HepG2 (cell line): ENCODE results near the gene FRS2. TPM values are rescaled to one million over a fixed set of nuclear protein-coding genes. Genes with fewer than 3 reads are reported as not detected.

ENCODE experiments used
- ATAC-seq: fragments of 200-7000 bp; cut with Tn5 transposase; 3 replicates; pipeline ENCODE4 v1.9.1; 2020; ENCODE audit warnings: mild to moderate bottlenecking, moderate library complexity
- BruUV-seq: library from RNA; stranded (reverse); fragments of 400-500 nt; replicated peaks from 2 replicates; lab custom pipeline; 2021; lab: Mats Ljungman, UMichigan
- CTCF ChIA-PET: fragments of 300-600 bp; formaldehyde crosslinking; extraction: SDS; loops from one replicate; lab custom pipeline; 2021; ENCODE audit warnings: low total read pairs, inconsistent platforms, low intra/inter-chr PET ratio; lab: Yijun Ruan, JAX
- POLR2A ChIA-PET: fragments of 350-600 bp; sonication (Branson Sonifier 250); formaldehyde crosslinking; loops from one replicate; lab custom pipeline; 2020; ENCODE audit warnings: antibody characterized with exemption, inconsistent platforms; lab: Yijun Ruan, JAX
- DNase-seq: peaks from one replicate; pipeline ENCODE4 v3.0.0-alpha.2; 2015; ENCODE audit warnings: low spot score
- FAIRE-seq: peaks from 3 replicates; lab custom pipeline; 2011; peaks lifted over from hg19 to GRCh38; lab: Jason Lieb, UNC
- H2AFZ ChIP-seq: one replicate; pipeline ENCODE4 v1.6.1; 2011; ENCODE audit warnings: low read length, inconsistent platforms
- H3K27ac ChIP-seq: fragments of 300-600 bp; 3 replicates; pipeline ENCODE4 v1.8.0; 2011; ENCODE audit warnings: mixed run types, mild to moderate bottlenecking, mixed read lengths, low read length, inconsistent platforms; ENCODE audit not compliant: insufficient read depth; ENCODE audit errors: extremely low read length
- H3K27me3 ChIP-seq, 2 experiments: fragments of 200-600 bp in 1 of 2; 2 replicates in 1 of 2; 3 replicates in 1 of 2; pipeline versions ENCODE4 v1.6.0 to v1.8.0; 2011; ENCODE audit warnings: low read length in 2 of 2, mild to moderate bottlenecking in 2 of 2, moderate library complexity in 2 of 2, inconsistent platforms in 1 of 2; ENCODE audit not compliant: insufficient read depth in 2 of 2, control insufficient read depth in 1 of 2
- H3K36me3 ChIP-seq, 2 experiments: fragments of 200-600 bp in 1 of 2; replicated peaks in 1 of 2; 2 replicates in 1 of 2; 3 replicates in 1 of 2; pipeline versions ENCODE4 v1.5.1 to v1.8.0; 2011; ENCODE audit warnings: low read length in 2 of 2, inconsistent platforms in 1 of 2; ENCODE audit not compliant: insufficient read depth in 2 of 2, control insufficient read depth in 1 of 2
- H3K4me1 ChIP-seq: 2 replicates; pipeline ENCODE4 v1.5.1; 2012; ENCODE audit warnings: low read length, inconsistent platforms; ENCODE audit not compliant: insufficient read depth
- H3K4me2 ChIP-seq: 2 replicates; pipeline ENCODE4 v1.6.0; 2011; ENCODE audit warnings: low read depth, low read length, inconsistent platforms
- H3K4me3 ChIP-seq, 3 experiments: fragments of 200-600 bp in 1 of 3; sonication (generic), shearing (Covaris generic) in 1 of 3; replicated peaks in 1 of 3; 2 replicates each; pipeline ENCODE4 v1.5.1; 2011 to 2016; ENCODE audit warnings: low read length in 3 of 3, inconsistent platforms in 2 of 3, low read depth in 2 of 3, mild to moderate bottlenecking in 2 of 3, control low read depth in 1 of 3, mixed read lengths in 1 of 3; ENCODE audit not compliant: insufficient read depth in 1 of 3
- H3K79me2 ChIP-seq: one replicate; pipeline ENCODE4 v1.6.1; 2011; ENCODE audit warnings: low read length, inconsistent platforms; ENCODE audit not compliant: insufficient read depth
- H3K9ac ChIP-seq: 2 replicates; pipeline ENCODE4 v1.6.0; 2011; ENCODE audit warnings: mild to moderate bottlenecking, low read depth, low read length, inconsistent platforms; ENCODE audit not compliant: insufficient read depth
- H3K9me3 ChIP-seq: 2 replicates; pipeline ENCODE4 v1.5.1; 2012; ENCODE audit warnings: mild to moderate bottlenecking, low read length
- H4K20me1 ChIP-seq: 2 replicates; pipeline ENCODE4 v1.6.0; 2011; ENCODE audit warnings: inconsistent platforms, mild to moderate bottlenecking, low read length, moderate library complexity; ENCODE audit not compliant: insufficient read depth
- GABPB1 ChIP-seq: IDR thresholded peaks from 2 replicates; pipeline ENCODE4 v1.6.1; 2016; ENCODE audit warnings: mild to moderate bottlenecking, missing genetic modification reagents, moderate library complexity, missing compliant biosample characterization
- LCORL ChIP-seq, 2 experiments: fragments of 450-650 bp in 1 of 2; sonication (generic) in 1 of 2; formaldehyde crosslinking in 1 of 2; IDR thresholded peaks; 2 replicates each; pipeline versions ENCODE4 v1.5.0 to v1.6.1; 2017 to 2020; ENCODE audit warnings: antibody characterized with exemption in 1 of 2, missing genetic modification reagents in 1 of 2
- NFIB ChIP-seq: sonication (generic); formaldehyde crosslinking; IDR thresholded peaks from 2 replicates; pipeline ENCODE4 v1.9.0; 2021; ENCODE audit warnings: missing genetic modification reagents, mild to moderate bottlenecking, borderline replicate concordance
- SAFB2 ChIP-seq: sonication (generic); formaldehyde crosslinking; IDR thresholded peaks from 2 replicates; pipeline ENCODE4 v1.5.1; 2020; ENCODE audit warnings: missing genetic modification reagents, low read depth, mild to moderate bottlenecking, borderline replicate concordance
- ZFP37 ChIP-seq: sonication (generic); formaldehyde crosslinking; IDR thresholded peaks from 2 replicates; pipeline ENCODE4 v1.4.0; 2020; ENCODE audit warnings: missing genetic modification reagents, borderline replicate concordance
- WGBS: methylation state at CpG from one replicate; pipeline ENCODE4 v1.1.6; 2017; ENCODE audit warnings: low lambda C conversion rate; 5-methylcytosine and 5-hydroxymethylcytosine counted together
- in situ Hi-C: cut with HindIII; loops from 2 replicates; pipeline ENCODE4 v1.10.0; 2017; ENCODE audit warnings: low pct_unique_long_range_greater_than_20kb; ENCODE audit not compliant: extremely low pct_ligation_motif_present
- intact Hi-C: fragments of 100-400 bp; cut with micrococcal nuclease; formaldehyde crosslinking; loops from one replicate; pipeline ENCODE4 v1.10.0; 2022; ENCODE audit not compliant: unreplicated experiment
- polyA plus RNA-seq, 8 experiments: library from polyadenylated mRNA; depleted of rRNA in 3 of 8; stranded (reverse) in 7 of 8; unstranded in 1 of 8; fragments of >200 nt; fragmentation: Illumina TruSeq in 4 of 8; extraction: Trizol in 4 of 8; gene quantifications; 2 replicates each; pipeline versions ENCODE4 v1.2.1 to v1.2.3, GENCODE V29; 2011 to 2016; ENCODE audit warnings: low read depth in 4 of 8, missing spikeins in 1 of 8, mixed read lengths in 1 of 8; ENCODE audit not compliant: insufficient read depth in 1 of 8
- total RNA-seq, 5 experiments: library from RNA; depleted of rRNA; stranded (reverse); fragments of >200 nt; fragmentation: Illumina TruSeq; extraction: Trizol; gene quantifications; 2 replicates each; pipeline ENCODE4 v1.2.3, GENCODE V29; 2016; ENCODE audit warnings: low read depth in 1 of 5
- TF ChIP-seq, protein P1 (sequence below): IDR thresholded peaks from 2 replicates; pipeline ENCODE4 v1.6.1; 2016; ENCODE audit warnings: missing compliant biosample characterization, missing genetic modification reagents, borderline replicate concordance
- TF ChIP-seq, protein P2 (sequence below): sonication (generic); formaldehyde crosslinking; IDR thresholded peaks from 2 replicates; pipeline ENCODE4 v1.8.0; 2023; ENCODE audit warnings: mild to moderate bottlenecking, missing genetic modification reagents
- TF ChIP-seq, protein P3 (sequence below): IDR thresholded peaks from 2 replicates; pipeline ENCODE4 v1.6.1; 2012; ENCODE audit warnings: inconsistent platforms
- TF ChIP-seq, protein P4 (sequence below): sonication (generic); formaldehyde crosslinking; IDR thresholded peaks from 2 replicates; pipeline ENCODE4 v1.4.0; 2020; ENCODE audit warnings: missing genetic modification reagents, low read depth, mild to moderate bottlenecking, borderline replicate concordance
- TF ChIP-seq, protein P5 (sequence below): sonication (generic); formaldehyde crosslinking; IDR thresholded peaks from 2 replicates; pipeline ENCODE4 v1.4.0; 2020; ENCODE audit warnings: mild to moderate bottlenecking, low read depth, missing genetic modification reagents

The FRS2 gene
- total and polyA plus RNA-seq, 2 of the 13 experiments (the other 11 are each of a cell fraction or from before 2014, with no cell fraction given), result 8.3 to 16.8 TPM

DNA sequence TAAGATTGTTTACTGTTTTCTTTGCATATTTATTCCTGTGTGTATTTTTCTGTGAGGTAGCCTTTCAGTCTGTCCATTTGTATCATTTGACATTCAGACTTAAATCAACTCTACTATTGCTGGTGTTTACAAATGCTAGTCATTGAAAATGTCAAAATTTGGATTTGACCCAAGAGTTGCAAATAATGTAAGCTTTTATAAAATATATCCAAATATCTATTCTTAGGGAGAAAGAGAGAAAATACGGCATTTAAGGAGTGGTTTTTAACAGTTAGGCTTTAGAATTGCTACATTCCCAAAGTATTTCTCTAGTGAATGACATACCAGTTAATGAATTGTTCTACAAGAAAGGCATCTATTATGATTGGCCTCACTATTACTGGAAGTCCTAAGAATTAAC, 37.9 kb downstream of the FRS2 start:
- Histone ChIP-seq H2AFZ (no peak overlapping the region), H3K4me1 (no peaks in the 10 kb centered on the region), H3K27me3 (no peaks in the 10 kb centered on the region), H3K27ac (no peak overlapping the region), H4K20me1 (peaks cover 10% of the 10 kb centered on the region), H3K9me3 (no peaks in the 10 kb centered on the region), H3K4me2 (no peak overlapping the region), H3K9ac (no peak overlapping the region)
- BruUV-seq, result no TSS peak
- intact Hi-C loops (no loop called here), in situ Hi-C loops (no loop called here)
- CTCF ChIA-PET, result no interaction called here
- POLR2A ChIA-PET, result no interaction called here
- no peak for FAIRE-seq
- WGBS, result 96% methylated on average over 1 of the region's 1 CpG
- DNase-seq, result no peak
- TF ChIP-seq, protein P1, sequence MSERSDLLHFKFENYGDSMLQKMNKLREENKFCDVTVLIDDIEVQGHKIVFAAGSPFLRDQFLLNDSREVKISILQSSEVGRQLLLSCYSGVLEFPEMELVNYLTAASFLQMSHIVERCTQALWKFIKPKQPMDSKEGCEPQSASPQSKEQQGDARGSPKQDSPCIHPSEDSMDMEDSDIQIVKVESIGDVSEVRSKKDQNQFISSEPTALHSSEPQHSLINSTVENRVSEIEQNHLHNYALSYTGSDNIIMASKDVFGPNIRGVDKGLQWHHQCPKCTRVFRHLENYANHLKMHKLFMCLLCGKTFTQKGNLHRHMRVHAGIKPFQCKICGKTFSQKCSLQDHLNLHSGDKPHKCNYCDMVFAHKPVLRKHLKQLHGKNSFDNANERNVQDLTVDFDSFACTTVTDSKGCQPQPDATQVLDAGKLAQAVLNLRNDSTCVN (CRISPR knock-in tag), result no peak
- TF ChIP-seq, protein P2, sequence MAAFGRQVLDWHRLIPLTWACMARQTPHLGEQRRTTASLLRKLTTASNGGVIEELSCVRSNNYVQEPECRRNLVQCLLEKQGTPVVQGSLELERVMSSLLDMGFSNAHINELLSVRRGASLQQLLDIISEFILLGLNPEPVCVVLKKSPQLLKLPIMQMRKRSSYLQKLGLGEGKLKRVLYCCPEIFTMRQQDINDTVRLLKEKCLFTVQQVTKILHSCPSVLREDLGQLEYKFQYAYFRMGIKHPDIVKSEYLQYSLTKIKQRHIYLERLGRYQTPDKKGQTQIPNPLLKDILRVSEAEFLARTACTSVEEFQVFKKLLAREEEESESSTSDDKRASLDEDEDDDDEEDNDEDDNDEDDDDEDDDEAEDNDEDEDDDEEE, result no peak
- TF ChIP-seq, protein P3, sequence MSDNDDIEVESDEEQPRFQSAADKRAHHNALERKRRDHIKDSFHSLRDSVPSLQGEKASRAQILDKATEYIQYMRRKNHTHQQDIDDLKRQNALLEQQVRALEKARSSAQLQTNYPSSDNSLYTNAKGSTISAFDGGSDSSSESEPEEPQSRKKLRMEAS, result no peak
- TF ChIP-seq, protein P4, sequence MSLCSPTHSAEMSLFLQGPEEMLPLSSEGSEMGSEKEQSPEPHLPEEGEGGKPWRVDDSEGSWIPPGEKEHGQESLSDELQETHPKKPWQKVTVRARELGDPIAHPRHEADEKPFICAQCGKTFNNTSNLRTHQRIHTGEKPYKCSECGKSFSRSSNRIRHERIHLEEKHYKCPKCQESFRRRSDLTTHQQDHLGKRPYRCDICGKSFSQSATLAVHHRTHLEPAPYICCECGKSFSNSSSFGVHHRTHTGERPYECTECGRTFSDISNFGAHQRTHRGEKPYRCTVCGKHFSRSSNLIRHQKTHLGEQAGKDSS (CRISPR knock-in tag), result no peak
- TF ChIP-seq ZFP37 (CRISPR knock-in tag) (no peak), GABPB1 (CRISPR knock-in tag) (no peak), LCORL (IDR thresholded peaks at IDR 0.05) (no peak), LCORL (CRISPR knock-in tag; IDR thresholded peaks at IDR 0.05) (no peak), SAFB2 (CRISPR knock-in tag) (no peak), NFIB (CRISPR knock-in tag) (no peak)
- TF ChIP-seq, protein P5, sequence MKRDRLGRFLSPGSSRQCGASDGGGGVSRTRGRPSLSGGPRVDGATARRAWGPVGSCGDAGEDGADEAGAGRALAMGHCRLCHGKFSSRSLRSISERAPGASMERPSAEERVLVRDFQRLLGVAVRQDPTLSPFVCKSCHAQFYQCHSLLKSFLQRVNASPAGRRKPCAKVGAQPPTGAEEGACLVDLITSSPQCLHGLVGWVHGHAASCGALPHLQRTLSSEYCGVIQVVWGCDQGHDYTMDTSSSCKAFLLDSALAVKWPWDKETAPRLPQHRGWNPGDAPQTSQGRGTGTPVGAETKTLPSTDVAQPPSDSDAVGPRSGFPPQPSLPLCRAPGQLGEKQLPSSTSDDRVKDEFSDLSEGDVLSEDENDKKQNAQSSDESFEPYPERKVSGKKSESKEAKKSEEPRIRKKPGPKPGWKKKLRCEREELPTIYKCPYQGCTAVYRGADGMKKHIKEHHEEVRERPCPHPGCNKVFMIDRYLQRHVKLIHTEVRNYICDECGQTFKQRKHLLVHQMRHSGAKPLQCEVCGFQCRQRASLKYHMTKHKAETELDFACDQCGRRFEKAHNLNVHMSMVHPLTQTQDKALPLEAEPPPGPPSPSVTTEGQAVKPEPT, result no peak
- TF ChIP-seq, all 625 proteins: peak for 0
- Histone ChIP-seq H3K36me3 (no peaks in the 10 kb centered on the region; a peak in 1 of 5 replicates), H3K4me3 (no peak overlapping the region), H3K79me2 (peaks cover 91% of the 10 kb centered on the region)
- ATAC-seq, result no peak
